Hepatocyte (in vitro differentiated cells): Measurements from ENCODE around the gene DMD. TPM values are rescaled to one million over a fixed set of nuclear protein-coding genes. Genes with fewer than 3 reads are reported as not detected.

ENCODE experiments used
- DNase-seq: peaks from one replicate; pipeline ENCODE4 v3.0.0-alpha.2; 2016; ENCODE audit warnings: low spot score
- H2AFZ ChIP-seq: fragments of 200-600 bp; sonication (generic); 2 replicates; pipeline ENCODE4 v1.6.0; 2016; ENCODE audit warnings: antibody characterized with exemption, mild to moderate bottlenecking
- H3K27ac ChIP-seq: fragments of 200-600 bp; sonication (generic); 2 replicates; pipeline ENCODE4 v1.5.1; 2016; ENCODE audit warnings: mild to moderate bottlenecking
- H3K27me3 ChIP-seq: fragments of 200-600 bp; sonication (generic); 2 replicates; pipeline ENCODE4 v1.6.1; 2016
- H3K36me3 ChIP-seq: fragments of 200-600 bp; sonication (generic); replicated peaks from 2 replicates; pipeline ENCODE4 v1.5.1; 2016; ENCODE audit warnings: low read depth; ENCODE audit not compliant: insufficient read depth
- H3K4me1 ChIP-seq: fragments of 200-600 bp; sonication (generic); 2 replicates; pipeline ENCODE4 v1.5.1; 2016; ENCODE audit warnings: mild to moderate bottlenecking, moderate library complexity; ENCODE audit not compliant: insufficient read depth
- H3K4me2 ChIP-seq: fragments of 200-600 bp; sonication (generic); 2 replicates; pipeline ENCODE4 v1.6.0; 2016
- H3K4me3 ChIP-seq: fragments of 200-600 bp; sonication (generic); 2 replicates; pipeline ENCODE4 v1.5.1; 2016; ENCODE audit warnings: mild to moderate bottlenecking
- H3K79me2 ChIP-seq: fragments of 200-600 bp; sonication (generic); 2 replicates; pipeline ENCODE4 v1.6.0; 2017; ENCODE audit warnings: mild to moderate bottlenecking
- H3K9me2 ChIP-seq: fragments of 200-600 bp; sonication (generic); replicated peaks from 2 replicates; pipeline ENCODE4 v1.6.0; 2017; ENCODE audit warnings: mild to moderate bottlenecking; ENCODE audit not compliant: insufficient read depth
- H3K9me3 ChIP-seq: fragments of 200-600 bp; sonication (generic); 2 replicates; pipeline ENCODE4 v1.5.1; 2016; ENCODE audit warnings: low read depth, mild to moderate bottlenecking
- H4K20me1 ChIP-seq: fragments of 200-600 bp; sonication (generic); 2 replicates; pipeline ENCODE4 v1.6.0; 2016; ENCODE audit warnings: mild to moderate bottlenecking; ENCODE audit not compliant: insufficient read depth, poor library complexity, severe bottlenecking
- CTCF ChIP-seq: fragments of 200-600 bp; sonication (generic); IDR thresholded peaks from 2 replicates; pipeline ENCODE4 v1.5.1; 2016; ENCODE audit warnings: antibody characterized with exemption, mild to moderate bottlenecking; ENCODE audit not compliant: poor library complexity
- EZH2 ChIP-seq: fragments of 200-600 bp; sonication (generic); IDR thresholded peaks from 2 replicates; pipeline ENCODE4 v1.6.1; 2016; ENCODE audit warnings: antibody characterized with exemption, mild to moderate bottlenecking, borderline replicate concordance
- EZH2phosphoT487 ChIP-seq: fragments of 200-600 bp; sonication (generic); IDR thresholded peaks from one replicate; pipeline ENCODE4 v1.6.1; 2018; ENCODE audit warnings: antibody characterized with exemption, mild to moderate bottlenecking, low read depth, moderate library complexity; ENCODE audit not compliant: unreplicated experiment, severe bottlenecking
- WGBS: methylation state at CpG from one replicate; pipeline ENCODE4 v1.1.6; 2016; ENCODE audit warnings: low lambda C conversion rate; ENCODE audit errors: missing lambda C conversion rate; 5-methylcytosine and 5-hydroxymethylcytosine counted together
- polyA plus RNA-seq: library from polyadenylated mRNA; unstranded; fragments of >200 nt; fragmentation: Nextera tagmentation; extraction: Ambion mirVana; gene quantifications from 2 replicates; pipeline ENCODE4 v1.2.1, GENCODE V29; 2016
- total RNA-seq: library from RNA; depleted of rRNA; stranded (reverse); fragments of >200 nt; gene quantifications from 2 replicates; pipeline ENCODE4 v1.2.3, GENCODE V29; 2014

The DMD gene
- total and polyA plus RNA-seq, 2 experiments from 2014 or later, result 14.2 to 27.8 TPM

GRCh38 chrX:31969714-31970113 lies 1241.6 kb downstream of the DMD start:
- Histone ChIP-seq H4K20me1 (no peaks in the 10 kb centered on the region), H3K4me2 (no peak overlapping the region), H3K4me3 (no peak overlapping the region), H3K27ac (no peak overlapping the region), H3K79me2 (no peaks in the 10 kb centered on the region), H3K27me3 (no peaks in the 10 kb centered on the region), H3K9me3 (no peaks in the 10 kb centered on the region), H2AFZ (no peak overlapping the region), H3K9me2 (no peaks in the 10 kb centered on the region), H3K4me1 (no peaks in the 10 kb centered on the region), H3K36me3 (no peaks in the 10 kb centered on the region)
- WGBS, result 74% methylated on average over 5 of the region's 5 CpGs
- TF ChIP-seq EZH2phosphoT487, result no peak
- no peak for TF ChIP-seq CTCF
- TF ChIP-seq EZH2, result no peak
- DNase-seq, result no peak

GRCh38 chrX:31962256-31962655 lies 1249.1 kb downstream of the DMD start:
- DNase-seq, result no peak
- Histone ChIP-seq H3K4me1 (no peaks in the 10 kb centered on the region), H3K79me2 (no peaks in the 10 kb centered on the region), H3K36me3 (no peaks in the 10 kb centered on the region), H3K27ac (no peak overlapping the region), H3K27me3 (no peaks in the 10 kb centered on the region), H3K4me2 (no peak overlapping the region), H3K9me3 (no peaks in the 10 kb centered on the region), H4K20me1 (no peaks in the 10 kb centered on the region), H3K9me2 (no peaks in the 10 kb centered on the region), H3K4me3 (no peak overlapping the region), H2AFZ (no peak overlapping the region)
- no peak for TF ChIP-seq CTCF
- TF ChIP-seq EZH2phosphoT487, result no peak
- no peak for TF ChIP-seq EZH2
- 55% methylated on average over 1 of the region's 1 CpG for WGBS

- no peaks in the 10 kb centered on the region for H3K9me3 ChIP-seq
Observed at GRCh38 chrX:31934842-31935370, 1276.4 kb downstream of the DMD start.

More at GRCh38 chrX:31934842-31935370, 1276.4 kb downstream of the DMD start:
- H3K36me3 ChIP-seq, result no peaks in the 10 kb centered on the region
- no peak for DNase-seq
- no peak overlapping the region for H2AFZ ChIP-seq
- H3K27ac ChIP-seq, result no peak overlapping the region
- 71% methylated on average over 5 of the region's 5 CpGs for WGBS
- TF ChIP-seq EZH2 (no peak), EZH2phosphoT487 (no peak), CTCF (no peak)
- no peak overlapping the region for H3K4me2 ChIP-seq
- H3K4me1 ChIP-seq, result no peaks in the 10 kb centered on the region
- no peak overlapping the region for H3K4me3 ChIP-seq
- H3K79me2 ChIP-seq, result no peaks in the 10 kb centered on the region
- H3K27me3 ChIP-seq, result no peaks in the 10 kb centered on the region
- H3K9me2 ChIP-seq, result no peaks in the 10 kb centered on the region
- no peaks in the 10 kb centered on the region for H4K20me1 ChIP-seq
